ENCODE measurements around the gene CLK1. TPM values are rescaled to one million over a fixed set of nuclear protein-coding genes. Genes with fewer than 3 reads are reported as not detected.

The CLK1 gene
- total and polyA plus RNA-seq, 2 donors (not counting 3 experiments of a cell fraction or from before 2014, with no cell fraction given) = 61.4 to 92.4 TPM

DNA sequence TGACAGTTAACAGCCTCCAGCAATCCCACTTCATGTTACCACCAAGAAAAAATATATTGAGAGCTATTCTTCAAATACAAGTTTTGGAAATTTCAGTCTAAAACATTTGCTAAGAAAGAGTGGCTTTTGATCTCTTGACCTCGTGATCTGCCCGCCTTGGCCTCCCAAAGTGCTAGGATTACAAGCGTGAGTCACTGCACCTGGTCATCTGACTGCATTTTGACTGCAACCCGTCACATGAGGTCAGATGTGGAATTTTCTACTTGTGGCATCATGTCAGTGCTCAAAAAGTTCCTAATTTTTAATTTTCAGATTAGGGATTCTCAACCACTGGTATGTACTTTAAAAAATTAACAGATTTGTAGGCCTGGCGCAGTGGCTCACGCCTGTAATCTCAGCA is 9.1 kb upstream of the CLK1 start:
- Histone ChIP-seq H3K27me3 (ENCODE audit: control insufficient read depth in 2 of 2, insufficient read depth in 2 of 2, low read length in 2 of 2) (no peaks in the 10 kb centered on the region), H3K9me1 (replicated peaks; ENCODE audit: control insufficient read depth, extremely low read depth, insufficient read depth, low read length) (no peaks in the 10 kb centered on the region), H3K79me2 (ENCODE audit: control insufficient read depth, insufficient read depth, low read length) (no peaks in the 10 kb centered on the region), H3K27ac (ENCODE audit: insufficient read depth, low read depth, low read length) (no peak overlapping the region), H3K9me3 (replicated peaks; ENCODE audit: control insufficient read depth, insufficient read depth, low read length) (no peaks in the 10 kb centered on the region), H3K4me3 (replicated peaks in 1 of 3; ENCODE audit: insufficient read depth in 1 of 3, low read depth in 1 of 3, low read length in 3 of 3) (no peak overlapping the region), H3K9ac (replicated peaks; ENCODE audit: extremely low read depth, insufficient read depth, low read length) (no peak overlapping the region), H3K4me2 (ENCODE audit: insufficient read depth, low read length) (no peak overlapping the region), H4K20me1 (replicated peaks; ENCODE audit: control insufficient read depth, extremely low read depth, insufficient read depth, low read length) (no peaks in the 10 kb centered on the region), H2AFZ (ENCODE audit: low read depth, low read length) (no peak overlapping the region), H3K36me3 (ENCODE audit: control insufficient read depth in 2 of 2, extremely low read depth in 1 of 2, insufficient read depth in 2 of 2, low read length in 2 of 2) (peaks cover 0 to 4% of the 10 kb centered on the region in 2 experiments), H3K4me1 (ENCODE audit: control insufficient read depth, extremely low read depth, insufficient read depth, low read length) (no peaks in the 10 kb centered on the region)
- BruUV-seq (replicated peaks) = no TSS peak
- dilution Hi-C loops (cut with MboI; ENCODE audit: extremely low pct_ligation_motif_present, low sequenced_read_pairs) = no loop called here
- POLR2A ChIA-PET = no interaction called here
- intact Hi-C loops (cut with micrococcal nuclease) = no loop called here
- FAIRE-seq (peak; percentile 54), DNase-seq (ENCODE audit: low read depth, low spot score) (no peak)
- TF ChIP-seq POLR2AphosphoS5 (IDR thresholded peaks at IDR 0.05; ENCODE audit: insufficient read depth, low read depth, low read length) (no peak), MYC (IDR thresholded peaks at IDR 0.05; ENCODE audit: low read depth, low read length) (no peak)
- CTCF ChIA-PET = no interaction called here

DNA sequence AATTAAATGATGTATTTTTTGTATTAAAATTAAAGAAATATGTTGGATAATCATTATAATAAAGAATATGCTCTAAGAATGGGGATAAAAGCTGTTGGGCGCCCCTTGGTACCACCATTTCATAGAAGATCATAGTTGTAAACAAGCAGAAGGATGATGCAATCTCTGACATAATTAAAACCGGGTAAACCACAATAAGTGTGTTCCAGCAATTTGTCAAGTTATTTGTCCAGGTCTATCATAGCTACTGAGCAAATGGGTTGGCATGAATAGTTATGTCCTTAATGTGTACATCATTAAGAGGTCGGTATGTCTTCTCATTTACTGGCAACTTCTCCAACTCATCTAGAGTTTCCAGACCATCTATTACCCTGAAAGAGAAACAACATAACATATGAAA is 6.7 kb upstream of the CLK1 start:
- Histone ChIP-seq H2AFZ (ENCODE audit: low read depth, low read length) (no peak overlapping the region), H3K27me3 (ENCODE audit: control insufficient read depth in 2 of 2, insufficient read depth in 2 of 2, low read length in 2 of 2) (no peaks in the 10 kb centered on the region), H3K4me3 (replicated peaks in 1 of 3; ENCODE audit: insufficient read depth in 1 of 3, low read depth in 1 of 3, low read length in 3 of 3) (no peak overlapping the region), H3K79me2 (ENCODE audit: control insufficient read depth, insufficient read depth, low read length) (no peaks in the 10 kb centered on the region), H3K36me3 (ENCODE audit: control insufficient read depth in 2 of 2, extremely low read depth in 1 of 2, insufficient read depth in 2 of 2, low read length in 2 of 2) (no peaks in the 10 kb centered on the region), H3K4me2 (ENCODE audit: insufficient read depth, low read length) (no peak overlapping the region), H3K9ac (replicated peaks; ENCODE audit: extremely low read depth, insufficient read depth, low read length) (no peak overlapping the region), H3K4me1 (ENCODE audit: control insufficient read depth, extremely low read depth, insufficient read depth, low read length) (peaks cover 3% of the 10 kb centered on the region), H3K9me3 (replicated peaks; ENCODE audit: control insufficient read depth, insufficient read depth, low read length) (no peaks in the 10 kb centered on the region), H3K9me1 (replicated peaks; ENCODE audit: control insufficient read depth, extremely low read depth, insufficient read depth, low read length) (no peaks in the 10 kb centered on the region), H4K20me1 (replicated peaks; ENCODE audit: control insufficient read depth, extremely low read depth, insufficient read depth, low read length) (no peaks in the 10 kb centered on the region), H3K27ac (ENCODE audit: insufficient read depth, low read depth, low read length) (no peak overlapping the region)
- DNase-seq (ENCODE audit: low read depth, low spot score) (no peak), FAIRE-seq (no peak)
- dilution Hi-C loops (cut with MboI; ENCODE audit: extremely low pct_ligation_motif_present, low sequenced_read_pairs) = no loop called here
- TF ChIP-seq, protein P1, sequence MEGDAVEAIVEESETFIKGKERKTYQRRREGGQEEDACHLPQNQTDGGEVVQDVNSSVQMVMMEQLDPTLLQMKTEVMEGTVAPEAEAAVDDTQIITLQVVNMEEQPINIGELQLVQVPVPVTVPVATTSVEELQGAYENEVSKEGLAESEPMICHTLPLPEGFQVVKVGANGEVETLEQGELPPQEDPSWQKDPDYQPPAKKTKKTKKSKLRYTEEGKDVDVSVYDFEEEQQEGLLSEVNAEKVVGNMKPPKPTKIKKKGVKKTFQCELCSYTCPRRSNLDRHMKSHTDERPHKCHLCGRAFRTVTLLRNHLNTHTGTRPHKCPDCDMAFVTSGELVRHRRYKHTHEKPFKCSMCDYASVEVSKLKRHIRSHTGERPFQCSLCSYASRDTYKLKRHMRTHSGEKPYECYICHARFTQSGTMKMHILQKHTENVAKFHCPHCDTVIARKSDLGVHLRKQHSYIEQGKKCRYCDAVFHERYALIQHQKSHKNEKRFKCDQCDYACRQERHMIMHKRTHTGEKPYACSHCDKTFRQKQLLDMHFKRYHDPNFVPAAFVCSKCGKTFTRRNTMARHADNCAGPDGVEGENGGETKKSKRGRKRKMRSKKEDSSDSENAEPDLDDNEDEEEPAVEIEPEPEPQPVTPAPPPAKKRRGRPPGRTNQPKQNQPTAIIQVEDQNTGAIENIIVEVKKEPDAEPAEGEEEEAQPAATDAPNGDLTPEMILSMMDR (IDR thresholded peaks at IDR 0.05; ENCODE audit: extremely low read depth in 1 of 2, insufficient read depth in 1 of 2, low read depth in 1 of 2, low read length in 2 of 2) = no peak
- TF ChIP-seq POLR2A (IDR thresholded peaks at IDR 0.05; ENCODE audit: low read depth, low read length) (no peak), MYC (IDR thresholded peaks at IDR 0.05; ENCODE audit: low read depth, low read length) (no peak), JUN (IDR thresholded peaks at IDR 0.05; ENCODE audit: borderline replicate concordance, insufficient read depth, insufficient read length, low read depth) (no peak), GATA2 (IDR thresholded peaks at IDR 0.05; ENCODE audit: insufficient read depth, insufficient read length, low read depth, low read length) (no peak), FOS (IDR thresholded peaks at IDR 0.05; ENCODE audit: borderline replicate concordance, insufficient read depth, low read length) (no peak), EZH2 (IDR thresholded peaks at IDR 0.05; ENCODE audit: borderline replicate concordance, low read depth, low read length, severe bottlenecking) (no peak), POLR2AphosphoS5 (IDR thresholded peaks at IDR 0.05; ENCODE audit: insufficient read depth, low read depth, low read length) (no peak)
- TF ChIP-seq, protein P2, sequence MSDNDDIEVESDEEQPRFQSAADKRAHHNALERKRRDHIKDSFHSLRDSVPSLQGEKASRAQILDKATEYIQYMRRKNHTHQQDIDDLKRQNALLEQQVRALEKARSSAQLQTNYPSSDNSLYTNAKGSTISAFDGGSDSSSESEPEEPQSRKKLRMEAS (IDR thresholded peaks at IDR 0.05; ENCODE audit: insufficient read depth, insufficient read length) = no peak
- ChIA-PET CTCF (no interaction called here), POLR2A (no interaction called here)
- BruUV-seq (replicated peaks) = no TSS peak
- intact Hi-C loops (cut with micrococcal nuclease) = no loop called here

All from endothelial cell of umbilical vein (primary cell).